ENCODE data around the gene CEMIP.

The CEMIP gene

GRCh38 chr15:80743189-80743833 lies 35.9 kb upstream of the CEMIP start:
- POLR2A ChIA-PET, result no interaction called here
- CTCF ChIA-PET, result no interaction called here
- peaks cover 29% of the 10 kb centered on the region for H3K4me1 ChIP-seq (ENCODE audit: control insufficient read depth, insufficient read depth, low read length)
- H3K27ac ChIP-seq (ENCODE audit: extremely low read depth, low read depth, low read length), result no peak overlapping the region
- peak; percentile 86 for TF ChIP-seq WT1 (tag by site-specific recombination; IDR thresholded peaks at IDR 0.05)
- no peak for TF ChIP-seq ZNF302 (tag by site-specific recombination; IDR thresholded peaks at IDR 0.05; ENCODE audit: low read depth)
- H3K9me3 ChIP-seq (ENCODE audit: control insufficient read depth, insufficient read depth, low read depth, low read length), result no peaks in the 10 kb centered on the region
- H3K36me3 ChIP-seq (ENCODE audit: control insufficient read depth in 2 of 2, insufficient read depth in 1 of 2, low read length in 2 of 2), result no peaks in the 10 kb centered on the region
- no peak overlapping the region for H3K4me3 ChIP-seq (ENCODE audit: low read depth, low read length)

GRCh38 chr15:80744415-80744814 lies 34.8 kb upstream of the CEMIP start:
- peaks cover 29% of the 10 kb centered on the region for H3K4me1 ChIP-seq (ENCODE audit: control insufficient read depth, insufficient read depth, low read length)
- H3K36me3 ChIP-seq (ENCODE audit: control insufficient read depth in 2 of 2, insufficient read depth in 1 of 2, low read length in 2 of 2), result peaks cover 0 to 1% of the 10 kb centered on the region in 2 experiments; a peak in 1 of 3 replicates
- no peaks in the 10 kb centered on the region for H3K9me3 ChIP-seq (ENCODE audit: control insufficient read depth, insufficient read depth, low read depth, low read length)
- no peak overlapping the region for H3K4me3 ChIP-seq (ENCODE audit: low read depth, low read length)
- H3K27ac ChIP-seq (ENCODE audit: extremely low read depth, low read depth, low read length), result no peak overlapping the region
- ChIA-PET CTCF (interaction anchor here (0.9 to 1.6 kb wide), 2 partner anchors 124 to 177 kb away, joined by 3 to 4 read pairs; no protein-coding TSS in a partner anchor), POLR2A (no interaction called here)
- no peak for TF ChIP-seq ZSCAN16 (tag by site-specific recombination; IDR thresholded peaks at IDR 0.05)
- TF ChIP-seq ZNF133 (tag by site-specific recombination; IDR thresholded peaks at IDR 0.05), result no peak
- TF ChIP-seq ZNF596 (tag by site-specific recombination; IDR thresholded peaks at IDR 0.05), result no peak
- no peak for TF ChIP-seq ZNF2 (tag by site-specific recombination; IDR thresholded peaks at IDR 0.05)
- no peak for TF ChIP-seq REPIN1 (tag by site-specific recombination; IDR thresholded peaks at IDR 0.05; ENCODE audit: low read depth)
- no peak for TF ChIP-seq ZNF292 (tag by site-specific recombination; IDR thresholded peaks at IDR 0.05; ENCODE audit: borderline replicate concordance, low read depth)
- TF ChIP-seq ZBTB7A (tag by site-specific recombination; IDR thresholded peaks at IDR 0.05; ENCODE audit: low read depth), result no peak
- no peak for TF ChIP-seq ZNF280C (tag by site-specific recombination; IDR thresholded peaks at IDR 0.05)
- TF ChIP-seq ZFP41 (tag by site-specific recombination; IDR thresholded peaks at IDR 0.05; ENCODE audit: borderline replicate concordance), result no peak
- no peak for TF ChIP-seq ZNF692 (tag by site-specific recombination; IDR thresholded peaks at IDR 0.05)
- no peak for TF ChIP-seq ZNF623 (tag by site-specific recombination; IDR thresholded peaks at IDR 0.05)
- TF ChIP-seq ZNF23 (tag by site-specific recombination; IDR thresholded peaks at IDR 0.05; ENCODE audit: borderline replicate concordance), result no peak
- TF ChIP-seq ZBTB1 (tag by site-specific recombination; IDR thresholded peaks at IDR 0.05), result no peak
- TF ChIP-seq HOXD13 (CRISPR knock-in tag; IDR thresholded peaks at IDR 0.05; ENCODE audit: borderline replicate concordance), result no peak
- no peak for TF ChIP-seq ZNF660 (tag by site-specific recombination; IDR thresholded peaks at IDR 0.05)
- TF ChIP-seq ZFP3 (tag by site-specific recombination; IDR thresholded peaks at IDR 0.05; ENCODE audit: low read depth), result no peak
- TF ChIP-seq ZNF747 (tag by site-specific recombination; IDR thresholded peaks at IDR 0.05), result no peak
- TF ChIP-seq PRDM1 (tag by site-specific recombination; IDR thresholded peaks at IDR 0.05), result no peak

Data from HEK293 (cell line).